ENCODE data around the gene DUS1L.

GRCh38 chr17:82114872-82115271, 49.3 kb upstream of the DUS1L start:
- TF ChIP-seq CTCF (conservative IDR thresholded peaks at IDR 0.05): no peak
- no peak for TF ChIP-seq ZFX (IDR thresholded peaks at IDR 0.05)
